HG03460 (cell line): ENCODE measurements around the gene THTPA.
"Not testable (repeated sequence)": the region's sequence is repeated elsewhere in the genome, so short reads cannot be mapped to it uniquely, and the experiment has no call there.

ENCODE experiments used
- ATAC-seq: cut with Tn5 transposase; IDR thresholded peaks from one replicate; pipeline ENCODE4 v1.9.1; 2021; ENCODE audit not compliant: unreplicated experiment

THTPA gene

GRCh38 chr14:23582906-23583760, 27.1 kb downstream of the THTPA start:
- no peak for ATAC-seq

- not testable (repeated sequence) for ATAC-seq
Observed at GRCh38 chr14:23583761-23584526, 27.9 kb downstream of the THTPA start.

- not testable (repeated sequence) for ATAC-seq
Observed at GRCh38 chr14:23584527-23585203, 28.6 kb downstream of the THTPA start.

- peak; percentile 99 for ATAC-seq
Observed at GRCh38 chr14:23588884-23589598, 33.0 kb downstream of the THTPA start.

GRCh38 chr14:23589606-23590005, 33.5 kb downstream of the THTPA start:
- ATAC-seq = no peak

- no peak for ATAC-seq
Observed at GRCh38 chr14:23590198-23590597, 34.1 kb downstream of the THTPA start.

- ATAC-seq = not testable (repeated sequence)
Observed at GRCh38 chr14:23594191-23594590, 38.1 kb downstream of the THTPA start.

- ATAC-seq = no peak
Observed at GRCh38 chr14:23600322-23600707, 44.2 kb downstream of the THTPA start.

GRCh38 chr14:23600806-23601205, 44.7 kb downstream of the THTPA start:
- no peak for ATAC-seq

GRCh38 chr14:23601424-23601823, 45.4 kb downstream of the THTPA start:
- no peak for ATAC-seq

- ATAC-seq = no peak
Observed at GRCh38 chr14:23601845-23602180, 45.7 kb downstream of the THTPA start.

GRCh38 chr14:23602181-23603095, 46.4 kb downstream of the THTPA start:
- ATAC-seq = no peak

- ATAC-seq = no peak
Observed at GRCh38 chr14:23603103-23603502, 47.0 kb downstream of the THTPA start.

GRCh38 chr14:23604148-23604547, 48.1 kb downstream of the THTPA start:
- ATAC-seq = no peak

- no peak for ATAC-seq
Observed at GRCh38 chr14:23604675-23605170, 48.7 kb downstream of the THTPA start.

GRCh38 chr14:23605931-23606585, 50.0 kb downstream of the THTPA start:
- ATAC-seq = peak; percentile 78

GRCh38 chr14:23608454-23608853, 52.4 kb downstream of the THTPA start:
- ATAC-seq = no peak

GRCh38 chr14:23609001-23609400, 52.9 kb downstream of the THTPA start:
- no peak for ATAC-seq

- ATAC-seq = not testable (repeated sequence)
Observed at GRCh38 chr14:23609411-23610089, 53.5 kb downstream of the THTPA start.
